GM20000 (cell line): ENCODE data around the gene TEX261.
A peak's percentile ranks its signal among the peaks of the same experiment; 100 is the strongest.

Experiments used
- DNase-seq: peaks from one replicate; pipeline ENCODE4 v3.0.0; 2012; ENCODE audit warnings: low spot score
- CTCF ChIP-seq: IDR thresholded peaks from 2 replicates; pipeline ENCODE4 v1.5.1; 2012; ENCODE audit warnings: mild to moderate bottlenecking, control low read depth; ENCODE audit errors: extremely low read depth, missing control alignments

Gene TEX261

GRCh38 chr2:70994009-70994698 lies 519 bp downstream of the TEX261 start:
- TF ChIP-seq CTCF: no peak

GRCh38 chr2:70992945-70993853 lies 1.5 kb downstream of the TEX261 start:
- TF ChIP-seq CTCF: no peak
- peak; percentile 4 for DNase-seq

More at GRCh38 chr2:70994009-70994698, 519 bp downstream of the TEX261 start:
- peak; percentile 62 for DNase-seq

- no peak for TF ChIP-seq CTCF
Measured at GRCh38 chr2:70991742-70992141, 2.9 kb downstream of the TEX261 start.

GRCh38 chr2:70991142-70991541 lies 3.5 kb downstream of the TEX261 start:
- no peak for TF ChIP-seq CTCF
- no peak for DNase-seq

More at GRCh38 chr2:70991742-70992141, 2.9 kb downstream of the TEX261 start:
- DNase-seq: no peak

- no peak for DNase-seq
- no peak for TF ChIP-seq CTCF
Measured at GRCh38 chr2:70990216-70990615, 4.5 kb downstream of the TEX261 start.

GRCh38 chr2:70988726-70989648 lies 5.7 kb downstream of the TEX261 start:
- DNase-seq: no peak

More at GRCh38 chr2:70988726-70989648, 5.7 kb downstream of the TEX261 start:
- no peak for TF ChIP-seq CTCF
